ENCODE results near the gene CPEB1. TPM values are rescaled to one million over a fixed set of nuclear protein-coding genes. Genes with fewer than 3 reads are reported as not detected.

The CPEB1 gene
- total and polyA plus RNA-seq, 2 of the 13 experiments (the other 11 are each of a cell fraction or from before 2014, with no cell fraction given) = 0.03 to 0.07 TPM

GRCh38 chr15:82554351-82554750 is 92.8 kb downstream of the CPEB1 start (continued):
- TF ChIP-seq DMTF1 (CRISPR knock-in tag; IDR thresholded peaks at IDR 0.05) = no peak
- TF ChIP-seq HES4 (CRISPR knock-in tag; IDR thresholded peaks at IDR 0.05; ENCODE audit: borderline replicate concordance) = no peak
- no peak for TF ChIP-seq MAF1 (CRISPR knock-in tag; IDR thresholded peaks at IDR 0.05; ENCODE audit: borderline replicate concordance)
- TF ChIP-seq ZNF264 (CRISPR knock-in tag; IDR thresholded peaks at IDR 0.05) = no peak
- no peak for TF ChIP-seq ZNF687 (CRISPR knock-in tag; IDR thresholded peaks at IDR 0.05)
- no peak for TF ChIP-seq GLMP (CRISPR knock-in tag; IDR thresholded peaks at IDR 0.05; ENCODE audit: borderline replicate concordance)
- TF ChIP-seq SNRNP70 (IDR thresholded peaks at IDR 0.05; ENCODE audit: low read depth, low read length) = no peak
- TF ChIP-seq NR2C2 (CRISPR knock-in tag; IDR thresholded peaks at IDR 0.05; ENCODE audit: borderline replicate concordance) = no peak

All from HepG2 (cell line).